Spleen (tissue), 11 donors: ENCODE results near the gene CLEC17A. TPM values are rescaled to one million over a fixed set of nuclear protein-coding genes. Genes with fewer than 3 reads are reported as not detected.
"Not testable (repeated sequence)": the region's sequence is repeated elsewhere in the genome, so short reads cannot be mapped to it uniquely, and the experiment has no call there.

Source experiments
- DNase-seq: peaks from one replicate; pipeline ENCODE4 v3.0.0-alpha.2; 2020
- H3K27ac ChIP-seq, 8 donors: fragments of 200-600 bp; sonication (generic) in 7 of 8; 1 replicate in 4 of 8; 2 replicates in 4 of 8; pipeline versions ENCODE4 v1.5.0 to v1.8.0; 2016 to 2021; ENCODE audit warnings: inconsistent platforms in 4 of 8, mild to moderate bottlenecking in 4 of 8, moderate library complexity in 1 of 8
- H3K27me3 ChIP-seq, 7 donors: fragments of 200-600 bp; sonication (generic) in 6 of 7; replicated peaks in 1 of 7; 1 replicate in 4 of 7; 2 replicates in 3 of 7; pipeline versions ENCODE4 v1.5.0 to v1.8.0; 2016 to 2021; ENCODE audit warnings: inconsistent platforms in 3 of 7, mild to moderate bottlenecking in 1 of 7
- H3K36me3 ChIP-seq, 6 donors: fragments of 200-600 bp; sonication (generic) in 5 of 6; 1 replicate in 4 of 6; 2 replicates in 2 of 6; pipeline versions ENCODE4 v1.5.0 to v1.8.0; 2016 to 2021; ENCODE audit warnings: inconsistent platforms in 2 of 6
- H3K4me1 ChIP-seq, 6 donors: fragments of 200-600 bp; sonication (generic) in 5 of 6; 1 replicate in 3 of 6; 2 replicates in 3 of 6; pipeline versions ENCODE4 v1.5.0 to v1.8.0; 2016 to 2021; ENCODE audit warnings: inconsistent platforms in 3 of 6
- H3K4me3 ChIP-seq, 8 donors: fragments of 200-600 bp; sonication (generic) in 7 of 8; 1 replicate in 4 of 8; 2 replicates in 4 of 8; pipeline versions ENCODE4 v1.5.0 to v1.8.0; 2016 to 2021; ENCODE audit warnings: inconsistent platforms in 4 of 8, mild to moderate bottlenecking in 4 of 8, moderate library complexity in 2 of 8
- H3K9me3 ChIP-seq, 8 donors: fragments of 200-600 bp; sonication (generic) in 7 of 8; 1 replicate in 4 of 8; 2 replicates in 4 of 8; pipeline versions ENCODE4 v1.5.0 to v1.8.0; 2016 to 2021; ENCODE audit warnings: inconsistent platforms in 4 of 8
- POLR2A ChIP-seq, 3 donors: fragments of 450-650 bp; IDR thresholded peaks; one replicate each; pipeline ENCODE4 v1.5.1; 2017; ENCODE audit warnings: antibody characterized with exemption in 3 of 3, mild to moderate bottlenecking in 1 of 3
- POLR2AphosphoS5 ChIP-seq, 3 donors: sonication (generic); formaldehyde crosslinking; IDR thresholded peaks; one replicate each; pipeline ENCODE4 v1.5.1; 2017; ENCODE audit warnings: antibody characterized with exemption in 3 of 3
- WGBS, 5 donors: extraction: QIAGEN DNeasy Blood & Tissue Kit in 3 of 5; methylation state at CpG; one replicate each; pipeline versions ENCODE4 v1.1.5 to v1.1.7; 2013 to 2018; 5-methylcytosine and 5-hydroxymethylcytosine counted together
- intact Hi-C: fragments of 100-400 bp; cut with DNase I; formaldehyde crosslinking; loops from one replicate; pipeline ENCODE4 v1.15.0; 2023; ENCODE audit warnings: low total_unique reads
- polyA plus RNA-seq, 3 donors: library from polyadenylated mRNA; stranded (reverse); fragments of 200-250 nt; gene quantifications; one replicate each; pipeline ENCODE4 v1.2.1, GENCODE V29; 2013
- total RNA-seq, 7 donors: library from RNA; depleted of rRNA in 3 of 7; stranded (reverse); fragments of >200 nt in 3 of 7; fragmentation: NEBNext Ultra II Directional in 4 of 7; extraction: Animal tissue kit (Norgen Biotek cat#: 25700) in 4 of 7; gene quantifications; one replicate each; pipeline versions ENCODE4 v1.1.0 to v1.2.1, GENCODE V29; 2016 to 2021
- TF ChIP-seq, protein P1 (sequence below), 11 experiments: fragments of 200-600 bp in 7 of 11; fragments of 450-650 bp in 4 of 11; sonication (generic) in 4 of 11; IDR thresholded peaks in 8 of 11; conservative IDR thresholded peaks in 3 of 11; 1 replicate in 7 of 11; 2 replicates in 4 of 11; pipeline versions ENCODE4 v1.4.0 to v1.8.0; 2016 to 2021; ENCODE audit warnings: antibody characterized with exemption in 11 of 11, inconsistent platforms in 4 of 11, mild to moderate bottlenecking in 1 of 11
- donor health status: healthy with polysubstance abuse.
- donor health status: DM: no; HTN: no; CAD: no; lungs with moderate emphysema.
- donor health status: DM: no; HTN: no; CAD: no.
- donor health status: Bipolar disorder and iron deficiency.
- donor health status: healthy.
- donor health status: DM: no; HTN: no; CAD: no.
- donor health status: DM: yes; HTN: yes; CAD: no.

Gene CLEC17A
- total and polyA plus RNA-seq, 10 donors: 17.9 to 47.6 (median 23.4) TPM

- TF ChIP-seq POLR2A (IDR thresholded peaks at IDR 0.05): no peak
- TF ChIP-seq POLR2AphosphoS5 (IDR thresholded peaks at IDR 0.05): no peak
- TF ChIP-seq, protein P1, sequence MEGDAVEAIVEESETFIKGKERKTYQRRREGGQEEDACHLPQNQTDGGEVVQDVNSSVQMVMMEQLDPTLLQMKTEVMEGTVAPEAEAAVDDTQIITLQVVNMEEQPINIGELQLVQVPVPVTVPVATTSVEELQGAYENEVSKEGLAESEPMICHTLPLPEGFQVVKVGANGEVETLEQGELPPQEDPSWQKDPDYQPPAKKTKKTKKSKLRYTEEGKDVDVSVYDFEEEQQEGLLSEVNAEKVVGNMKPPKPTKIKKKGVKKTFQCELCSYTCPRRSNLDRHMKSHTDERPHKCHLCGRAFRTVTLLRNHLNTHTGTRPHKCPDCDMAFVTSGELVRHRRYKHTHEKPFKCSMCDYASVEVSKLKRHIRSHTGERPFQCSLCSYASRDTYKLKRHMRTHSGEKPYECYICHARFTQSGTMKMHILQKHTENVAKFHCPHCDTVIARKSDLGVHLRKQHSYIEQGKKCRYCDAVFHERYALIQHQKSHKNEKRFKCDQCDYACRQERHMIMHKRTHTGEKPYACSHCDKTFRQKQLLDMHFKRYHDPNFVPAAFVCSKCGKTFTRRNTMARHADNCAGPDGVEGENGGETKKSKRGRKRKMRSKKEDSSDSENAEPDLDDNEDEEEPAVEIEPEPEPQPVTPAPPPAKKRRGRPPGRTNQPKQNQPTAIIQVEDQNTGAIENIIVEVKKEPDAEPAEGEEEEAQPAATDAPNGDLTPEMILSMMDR (IDR thresholded peaks at IDR 0.05 in 8 of 11, conservative IDR thresholded peaks at IDR 0.05 in 3 of 11): no peak
- Histone ChIP-seq H3K27me3 (no peaks in the 10 kb centered on the region), H3K9me3 (no peaks in the 10 kb centered on the region), H3K27ac (no peak overlapping the region), H3K4me1 (peaks cover 0 to 49% (median 11%) of the 10 kb centered on the region in 6 donors), H3K36me3 (peaks cover 0 to 39% (median 4%) of the 10 kb centered on the region in 6 donors), H3K4me3 (no peak overlapping the region)
- 90 to 97% (median 94%) methylated on average over 19 of the region's 19 CpGs for WGBS, 5 donors
- intact Hi-C loops: no loop called here
- DNase-seq: no peak
Observed at GRCh38 chr19:14540741-14541525, 42.0 kb upstream of the CLEC17A start.

DNA sequence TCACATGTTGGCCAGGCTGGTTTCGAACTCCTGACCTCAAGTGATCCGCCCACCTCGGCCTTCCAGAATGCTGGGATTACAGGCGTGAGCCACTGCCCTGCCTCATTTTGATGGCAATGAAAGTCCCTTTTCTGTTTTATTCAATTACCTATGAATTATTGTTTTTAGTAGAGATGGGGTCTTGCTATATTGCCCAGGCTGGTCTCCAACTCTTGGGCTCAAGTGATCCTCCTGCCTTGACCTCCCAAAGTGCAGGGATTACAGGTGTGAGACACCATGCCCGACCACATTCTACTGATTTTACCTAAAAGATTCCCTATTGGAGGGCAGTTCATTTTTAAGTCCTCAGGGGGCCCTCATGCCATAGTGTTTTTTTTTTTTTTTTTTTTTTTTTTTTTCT is 40.9 kb upstream of the CLEC17A start:
- WGBS, 5 donors: 77 to 96% (median 84%) methylated on average over 5 of the region's 5 CpGs
- DNase-seq, H3K4me3 ChIP-seq, H3K27me3 ChIP-seq, H3K9me3 ChIP-seq, H3K27ac ChIP-seq, intact Hi-C loops: not testable (repeated sequence)
- Histone ChIP-seq H3K36me3 (peaks cover 0 to 50% (median 4%) of the 10 kb centered on the region in 6 donors), H3K4me1 (peaks cover 0 to 41% (median 7%) of the 10 kb centered on the region in 6 donors)

- no peak for TF ChIP-seq POLR2AphosphoS5 (IDR thresholded peaks at IDR 0.05)
- no peak for TF ChIP-seq POLR2A (IDR thresholded peaks at IDR 0.05)
- TF ChIP-seq, protein P1 (IDR thresholded peaks at IDR 0.05 in 8 of 11, conservative IDR thresholded peaks at IDR 0.05 in 3 of 11): no peak
- Histone ChIP-seq H3K36me3 (peaks cover 0 to 51% (median 4%) of the 10 kb centered on the region in 6 donors), H3K27ac (no peak overlapping the region), H3K9me3 (no peaks in the 10 kb centered on the region), H3K4me3 (no peak overlapping the region), H3K4me1 (peaks cover 0 to 33% (median 2%) of the 10 kb centered on the region in 6 donors), H3K27me3 (no peaks in the 10 kb centered on the region)
- intact Hi-C loops: no loop called here
- WGBS, 5 donors: 41 to 65% (median 47%) methylated on average over 7 of the region's 7 CpGs
- no peak for DNase-seq
Observed at GRCh38 chr19:14542711-14543328, 40.1 kb upstream of the CLEC17A start.

- no peak for DNase-seq
Observed at GRCh38 chr19:14544047-14544446, 38.8 kb upstream of the CLEC17A start.

More at GRCh38 chr19:14544047-14544446, 38.8 kb upstream of the CLEC17A start:
- Histone ChIP-seq H3K27ac (no peak overlapping the region), H3K9me3 (no peaks in the 10 kb centered on the region), H3K36me3 (peaks cover 0 to 60% (median 4%) of the 10 kb centered on the region in 6 donors), H3K4me1 (peaks cover 0 to 28% (median 0%) of the 10 kb centered on the region in 6 donors), H3K27me3 (no peaks in the 10 kb centered on the region), H3K4me3 (no peak overlapping the region)
- WGBS, 5 donors: 86 to 100% (median 92%) methylated on average over 3 to 5 of the region's 5 CpGs
- intact Hi-C loops: no loop called here
- TF ChIP-seq, protein P1 (IDR thresholded peaks at IDR 0.05 in 8 of 11, conservative IDR thresholded peaks at IDR 0.05 in 3 of 11): no peak
